HEK293T (cell line): Measurements from ENCODE around the gene NRDE2.

Experiments used
- CTCF ChIA-PET: fragments of 350-600 bp; formaldehyde crosslinking; extraction: SDS; loops from one replicate; lab custom pipeline; 2021; ENCODE audit warnings: antibody characterized with exemption, inconsistent platforms; lab: Yijun Ruan, JAX
- POLR2A ChIA-PET: fragments of 350-600 bp; formaldehyde crosslinking; extraction: SDS; loops from one replicate; lab custom pipeline; 2020; ENCODE audit warnings: antibody characterized with exemption, inconsistent platforms; lab: Yijun Ruan, JAX
- DNase-seq: peaks from one replicate; pipeline ENCODE4 v3.0.0; 2012; ENCODE audit warnings: mixed read lengths; ENCODE audit errors: extremely low spot score
- ARNT ChIP-seq: fragments of 450-650 bp; IDR thresholded peaks from 2 replicates; pipeline ENCODE4 v1.6.1; 2017; ENCODE audit warnings: mild to moderate bottlenecking
- BHLHE40 ChIP-seq: fragments of 450-650 bp; IDR thresholded peaks from 2 replicates; pipeline ENCODE4 v1.6.1; 2016; ENCODE audit warnings: mild to moderate bottlenecking, moderate library complexity, borderline replicate concordance
- CTBP1 ChIP-seq: fragments of 450-650 bp; IDR thresholded peaks from 2 replicates; pipeline ENCODE4 v1.6.1; 2016; ENCODE audit warnings: borderline replicate concordance
- ELF4 ChIP-seq: fragments of 450-650 bp; IDR thresholded peaks from 2 replicates; pipeline ENCODE4 v1.6.1; 2017; ENCODE audit warnings: antibody characterized with exemption
- FOXA1 ChIP-seq: fragments of 450-650 bp; IDR thresholded peaks from 2 replicates; pipeline ENCODE4 v1.6.1; 2016; ENCODE audit warnings: mild to moderate bottlenecking
- FOXK2 ChIP-seq: fragments of 450-650 bp; IDR thresholded peaks from 2 replicates; pipeline ENCODE4 v1.6.1; 2016; ENCODE audit warnings: mild to moderate bottlenecking
- FOXM1 ChIP-seq: fragments of 450-650 bp; IDR thresholded peaks from 2 replicates; pipeline ENCODE4 v1.6.1; 2017; ENCODE audit warnings: mild to moderate bottlenecking, borderline replicate concordance
- HDGF ChIP-seq: fragments of 450-650 bp; IDR thresholded peaks from 2 replicates; pipeline ENCODE4 v1.6.1; 2017; ENCODE audit warnings: antibody characterized with exemption, borderline replicate concordance
- L3MBTL2 ChIP-seq: fragments of 450-650 bp; conservative IDR thresholded peaks from 2 replicates; pipeline ENCODE4 v1.6.1; 2016; ENCODE audit warnings: mild to moderate bottlenecking
- LEF1 ChIP-seq: fragments of 450-650 bp; IDR thresholded peaks from 2 replicates; pipeline ENCODE4 v1.6.1; 2017; ENCODE audit warnings: mild to moderate bottlenecking, borderline replicate concordance
- NFRKB ChIP-seq: fragments of 450-650 bp; IDR thresholded peaks from 2 replicates; pipeline ENCODE4 v1.6.1; 2016; ENCODE audit warnings: mild to moderate bottlenecking, moderate library complexity
- SP1 ChIP-seq: fragments of 450-650 bp; IDR thresholded peaks from 2 replicates; pipeline ENCODE4 v1.6.1; 2017
- SUZ12 ChIP-seq: fragments of 450-650 bp; IDR thresholded peaks from 2 replicates; pipeline ENCODE4 v1.6.1; 2016; ENCODE audit warnings: mild to moderate bottlenecking
- TARDBP ChIP-seq: fragments of 450-650 bp; IDR thresholded peaks from 2 replicates; pipeline ENCODE4 v1.6.1; 2016
- ZNF384 ChIP-seq: fragments of 450-650 bp; IDR thresholded peaks from 2 replicates; pipeline ENCODE4 v1.6.1; 2016
- TF ChIP-seq, protein P1 (sequence below): fragments of 450-650 bp; IDR thresholded peaks from 2 replicates; pipeline ENCODE4 v1.6.1; 2016

The NRDE2 gene

GRCh38 chr14:90317286-90317685 is 14.5 kb downstream of the NRDE2 start:
- POLR2A ChIA-PET = interaction anchor here (1.2 kb wide), 2 partner anchors 14 to 80 kb away, joined by 3 to 5 read pairs; partner anchors contain the start of genes CALM1 and NRDE2
- no peak for TF ChIP-seq NFRKB
- no peak for TF ChIP-seq L3MBTL2
- no peak for TF ChIP-seq SUZ12
- TF ChIP-seq ELF4 = no peak
- TF ChIP-seq, protein P1, sequence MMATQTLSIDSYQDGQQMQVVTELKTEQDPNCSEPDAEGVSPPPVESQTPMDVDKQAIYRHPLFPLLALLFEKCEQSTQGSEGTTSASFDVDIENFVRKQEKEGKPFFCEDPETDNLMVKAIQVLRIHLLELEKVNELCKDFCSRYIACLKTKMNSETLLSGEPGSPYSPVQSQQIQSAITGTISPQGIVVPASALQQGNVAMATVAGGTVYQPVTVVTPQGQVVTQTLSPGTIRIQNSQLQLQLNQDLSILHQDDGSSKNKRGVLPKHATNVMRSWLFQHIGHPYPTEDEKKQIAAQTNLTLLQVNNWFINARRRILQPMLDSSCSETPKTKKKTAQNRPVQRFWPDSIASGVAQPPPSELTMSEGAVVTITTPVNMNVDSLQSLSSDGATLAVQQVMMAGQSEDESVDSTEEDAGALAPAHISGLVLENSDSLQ = no peak
- TF ChIP-seq FOXK2 = no peak
- TF ChIP-seq TARDBP = no peak
- CTCF ChIA-PET = interaction anchor here (1.0 kb wide), 1 partner anchor 442 kb away, joined by 4 read pairs; no protein-coding TSS in a partner anchor
- no peak for DNase-seq

DNA sequence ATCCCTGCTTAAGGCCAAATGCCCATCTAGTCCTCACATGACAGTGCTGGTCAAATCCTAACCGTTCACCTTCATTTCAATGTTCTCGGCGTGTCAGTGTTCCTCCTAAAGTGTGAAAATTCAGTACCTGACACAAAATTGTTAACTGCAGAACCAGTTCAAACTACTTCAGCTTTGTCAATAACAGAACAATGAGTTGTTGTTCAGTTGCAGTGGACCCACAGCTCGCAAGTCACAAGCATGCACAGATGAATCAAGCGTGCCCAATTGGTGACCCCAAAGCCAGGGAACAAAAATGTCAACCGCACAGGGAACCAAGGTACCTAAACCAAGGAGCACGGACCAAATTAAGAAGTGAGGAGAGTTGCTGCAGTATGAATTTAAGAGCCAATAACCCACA is 23.2 kb downstream of the NRDE2 start:
- ChIA-PET POLR2A (no interaction called here), CTCF (no interaction called here)
- TF ChIP-seq FOXA1 (no peak), TARDBP (no peak), CTBP1 (no peak), SUZ12 (no peak), HDGF (no peak), ARNT (no peak), LEF1 (no peak), FOXK2 (no peak), BHLHE40 (no peak), L3MBTL2 (no peak), ZNF384 (no peak), ELF4 (no peak), FOXM1 (no peak), NFRKB (no peak), SP1 (no peak)
- TF ChIP-seq, protein P1 = no peak
- no peak for DNase-seq

GRCh38 chr14:90305176-90305601 is 26.6 kb downstream of the NRDE2 start:
- TF ChIP-seq SP1 (no peak), TARDBP (no peak), CTBP1 (no peak), FOXK2 (no peak)

GRCh38 chr14:90304502-90304901 is 27.2 kb downstream of the NRDE2 start:
- ChIA-PET CTCF (no interaction called here), POLR2A (no interaction called here)
- no peak for DNase-seq
- TF ChIP-seq ZNF384 (no peak), FOXA1 (no peak), BHLHE40 (no peak), FOXK2 (no peak), L3MBTL2 (no peak), ARNT (no peak), TARDBP (no peak), LEF1 (no peak), CTBP1 (no peak), NFRKB (no peak), HDGF (no peak), FOXM1 (no peak), SP1 (no peak), ELF4 (no peak)
- TF ChIP-seq, protein P1 = no peak

More at GRCh38 chr14:90305176-90305601, 26.6 kb downstream of the NRDE2 start:
- ChIA-PET CTCF (no interaction called here), POLR2A (no interaction called here)
- DNase-seq = no peak

- POLR2A ChIA-PET = no interaction called here
- CTCF ChIA-PET = no interaction called here
- DNase-seq = no peak
- TF ChIP-seq NFRKB = no peak
- no peak for TF ChIP-seq ELF4
- TF ChIP-seq L3MBTL2 = no peak
- no peak for TF ChIP-seq SP1
- no peak for TF ChIP-seq ARNT
- no peak for TF ChIP-seq FOXM1
- no peak for TF ChIP-seq FOXK2
- TF ChIP-seq LEF1 = no peak
- TF ChIP-seq, protein P1 = no peak
- no peak for TF ChIP-seq TARDBP
- TF ChIP-seq SUZ12 = no peak
- no peak for TF ChIP-seq HDGF
- TF ChIP-seq CTBP1 = no peak
- no peak for TF ChIP-seq BHLHE40
- TF ChIP-seq ZNF384 = no peak
- TF ChIP-seq FOXA1 = no peak
Observed at GRCh38 chr14:90303473-90303872, 28.3 kb downstream of the NRDE2 start.
